Measurements from ENCODE around the gene NTRK3. TPM values are rescaled to one million over a fixed set of nuclear protein-coding genes. Genes with fewer than 3 reads are reported as not detected.

The NTRK3 gene
- total and polyA plus RNA-seq, 2 of the 8 experiments (the other 6 are each of a cell fraction or from before 2014, with no cell fraction given): 4.5 to 6.8 TPM

GRCh38 chr15:87843312-87843711 is 413.2 kb downstream of the NTRK3 start:
- no peak overlapping the region for H2AK5ac ChIP-seq (ENCODE audit: low read depth, low read length)
- H3K9ac ChIP-seq (replicated peaks in 1 of 4; ENCODE audit: extremely low read depth in 1 of 4, low read depth in 3 of 4, low read length in 3 of 4): no peak overlapping the region
- no peak overlapping the region for H3K27ac ChIP-seq (ENCODE audit: low read depth, low read length)
- H2AFZ ChIP-seq (ENCODE audit: low read length): no peak overlapping the region
- no peaks in the 10 kb centered on the region for H3K4me1 ChIP-seq (replicated peaks in 1 of 4; ENCODE audit: control insufficient read depth in 3 of 4, insufficient read depth in 4 of 4, low read length in 3 of 4)
- H3K23me2 ChIP-seq (ENCODE audit: low read depth, low read length): peaks cover 1% of the 10 kb centered on the region; the same call in 1 of the 2 replicates
- H2BK120ac ChIP-seq (replicated peaks; ENCODE audit: low read depth, low read length): no peak overlapping the region
- no peak overlapping the region for H3K4me3 ChIP-seq (ENCODE audit: extremely low read depth in 1 of 4, insufficient read depth in 2 of 4, low read depth in 3 of 4, low read length in 4 of 4)
- no peak overlapping the region for H4K5ac ChIP-seq (ENCODE audit: insufficient read length, low read depth, low read length)
- H4K8ac ChIP-seq (ENCODE audit: extremely low read depth, insufficient read depth, low read length): no peak overlapping the region
- H2BK12ac ChIP-seq (ENCODE audit: low read depth, low read length): no peak overlapping the region
- no peak overlapping the region for H3K14ac ChIP-seq (ENCODE audit: insufficient read length)
- H3K79me1 ChIP-seq (ENCODE audit: low read depth, low read length): no peaks in the 10 kb centered on the region
- H4K91ac ChIP-seq (replicated peaks; ENCODE audit: insufficient read length, low read length): no peak overlapping the region
- no peak overlapping the region for H2BK15ac ChIP-seq (ENCODE audit: low read length)
- no peak overlapping the region for H3K18ac ChIP-seq (ENCODE audit: extremely low read depth, low read length)
- H2BK5ac ChIP-seq (ENCODE audit: low read depth, low read length): no peak overlapping the region
- no peak overlapping the region for H3K23ac ChIP-seq (ENCODE audit: insufficient read length)
- H3K79me2 ChIP-seq (ENCODE audit: control insufficient read depth in 1 of 2, insufficient read depth in 2 of 2, low read length in 2 of 2): no peaks in the 10 kb centered on the region
- H2BK20ac ChIP-seq (ENCODE audit: low read length): no peak overlapping the region
- H3K9me3 ChIP-seq (ENCODE audit: insufficient read depth in 2 of 2, low read depth in 1 of 2, low read length in 1 of 2): peaks cover 0 to 5% of the 10 kb centered on the region in 2 experiments; a peak in 1 of 4 replicates
- H3K4ac ChIP-seq (replicated peaks; ENCODE audit: insufficient read length, low read depth, low read length): no peak overlapping the region
- no peaks in the 10 kb centered on the region for H3K27me3 ChIP-seq (replicated peaks in 1 of 4; ENCODE audit: control insufficient read depth in 3 of 4, extremely low read depth in 1 of 4, insufficient read depth in 3 of 4, low read length in 3 of 4)
- CTCF ChIA-PET (ENCODE audit: partially characterized antibody): no interaction called here
- no peak overlapping the region for H3K56ac ChIP-seq (replicated peaks; ENCODE audit: insufficient read length, low read depth, low read length)
- FAIRE-seq: no peak
- 95% methylated on average over 2 of the region's 3 CpGs; no CpG with 5 or more reads in 1 of the 2 experiments for WGBS, 2 experiments (ENCODE audit: extremely low coverage in 1 of 2, insufficient coverage in 1 of 2, insufficient read length in 1 of 2, insufficient replicate concordance in 2 of 2, low coverage in 1 of 2, low lambda C conversion rate in 2 of 2, missing lambda C conversion rate in 1 of 2)
- DNase-seq (ENCODE audit: low read depth in 1 of 2, low spot score in 2 of 2): no peak
- H3K4me2 ChIP-seq (ENCODE audit: insufficient read depth in 1 of 2, low read depth in 2 of 2, low read length in 2 of 2): no peak overlapping the region
- TF ChIP-seq CTCF (IDR thresholded peaks at IDR 0.05; ENCODE audit: control extremely low read depth in 1 of 3, insufficient read depth in 1 of 3, low read depth in 1 of 3, low read length in 3 of 3): no peak
- no peak for TF ChIP-seq YY1 (IDR thresholded peaks at IDR 0.05; ENCODE audit: low read depth, low read length)
- no peaks in the 10 kb centered on the region for H3K36me3 ChIP-seq (ENCODE audit: control insufficient read depth in 2 of 4, insufficient read depth in 4 of 4, low read length in 3 of 4)
- H4K20me1 ChIP-seq (replicated peaks in 1 of 2; ENCODE audit: control insufficient read depth in 1 of 2, insufficient read depth in 2 of 2, low read length in 2 of 2): no peaks in the 10 kb centered on the region
- POLR2A ChIA-PET (ENCODE audit: partially characterized antibody): no interaction called here
